ENCODE results near the gene KIF25. TPM values are rescaled to one million over a fixed set of nuclear protein-coding genes. Genes with fewer than 3 reads are reported as not detected.

Gene KIF25
- total and polyA plus RNA-seq, 11 donors = 0.11 to 0.29 (median 0.16) TPM; not detected in 5

- ATAC-seq = no peak
- WGBS, 4 donors = 92 to 96% (median 95%) methylated on average over 12 to 22 of the region's 22 CpGs
- Histone ChIP-seq H3K27ac (peak overlapping the region in 1 of 12 donors; percentile 86), H3K36me3 (no peaks in the 10 kb centered on the region), H3K4me1 (peaks cover 0 to 15% (median 5%) of the 10 kb centered on the region in 12 donors), H3K9me3 (no peaks in the 10 kb centered on the region), H3K4me3 (peak overlapping the region in 1 of 12 donors; percentile 15), H3K27me3 (peaks cover 0 to 11% (median 0%) of the 10 kb centered on the region in 9 donors)
- intact Hi-C loops (cut with DNase I) = loop anchor here in 1 of 10 donors (2.0 kb wide), 1 partner anchor 35 kb away; no protein-coding TSS in a partner anchor
- no peak for DNase-seq
- TF ChIP-seq CTCF (IDR thresholded peaks at IDR 0.05) (no peak), POLR2A (IDR thresholded peaks at IDR 0.05) (no peak)
Measured at GRCh38 chr6:167995731-167996151, 1.7 kb upstream of the KIF25 start.

GRCh38 chr6:167996424-167997199, 859 bp upstream of the KIF25 start:
- DNase-seq (no peak), ATAC-seq (no peak)
- Histone ChIP-seq H3K27ac (no peak overlapping the region), H3K4me1 (peaks cover 0 to 15% (median 5%) of the 10 kb centered on the region in 12 donors), H3K9me3 (no peaks in the 10 kb centered on the region), H3K4me3 (peak overlapping the region in 1 of 12 donors; percentile 15), H3K27me3 (peaks cover 0 to 11% (median 0%) of the 10 kb centered on the region in 9 donors), H3K36me3 (no peaks in the 10 kb centered on the region)
- TF ChIP-seq POLR2A (IDR thresholded peaks at IDR 0.05) (no peak), CTCF (IDR thresholded peaks at IDR 0.05) (no peak)
- 63 to 86% (median 84%) methylated on average over 41 to 42 of the region's 43 CpGs for WGBS, 4 donors
- intact Hi-C loops (cut with DNase I) = no loop called here

GRCh38 chr6:167998215-167998614, 744 bp downstream of the KIF25 start:
- Histone ChIP-seq H3K27me3 (peaks cover 0 to 11% (median 0%) of the 10 kb centered on the region in 9 donors), H3K27ac (no peak overlapping the region), H3K9me3 (no peaks in the 10 kb centered on the region), H3K36me3 (no peaks in the 10 kb centered on the region), H3K4me1 (peaks cover 0 to 18% (median 5%) of the 10 kb centered on the region in 12 donors), H3K4me3 (no peak overlapping the region)
- DNase-seq = no peak
- intact Hi-C loops (cut with DNase I) = no loop called here
- WGBS, 4 donors = 89 to 92% (median 91%) methylated on average over 5 of the region's 5 CpGs
- TF ChIP-seq POLR2A (IDR thresholded peaks at IDR 0.05) = no peak
- no peak for TF ChIP-seq CTCF (IDR thresholded peaks at IDR 0.05)
- ATAC-seq = no peak

GRCh38 chr6:168000198-168001028, 2.9 kb downstream of the KIF25 start:
- 91 to 93% (median 91%) methylated on average over 13 of the region's 13 CpGs for WGBS, 4 donors
- Histone ChIP-seq H3K4me3 (no peak overlapping the region), H3K9me3 (no peaks in the 10 kb centered on the region), H3K4me1 (peaks cover 0 to 21% (median 2%) of the 10 kb centered on the region in 12 donors), H3K27me3 (peaks cover 0 to 11% (median 0%) of the 10 kb centered on the region in 9 donors), H3K36me3 (no peaks in the 10 kb centered on the region), H3K27ac (no peak overlapping the region)
- no peak for ATAC-seq
- peak in 1 of 5 donors; percentile 6 for DNase-seq
- TF ChIP-seq POLR2A (IDR thresholded peaks at IDR 0.05) (no peak), CTCF (IDR thresholded peaks at IDR 0.05) (no peak)
- intact Hi-C loops (cut with DNase I) = no loop called here

All from heart left ventricle (tissue), 16 donors.